A549 (cell line): Measurements from ENCODE around the gene SNTG2. TPM values are rescaled to one million over a fixed set of nuclear protein-coding genes. Genes with fewer than 3 reads are reported as not detected.

Source experiments
- ATAC-seq, 2 experiments: fragments of 200-7000 bp in 1 of 2; fragments of >200 bp in 1 of 2; cut with Nextera tagmentation in 1 of 2; cut with Tn5 transposase in 1 of 2; 3 replicates each; pipeline versions ENCODE4 v1.8.0 to v1.9.1; 2018 to 2020; ENCODE audit warnings: mild to moderate bottlenecking in 1 of 2, moderate library complexity in 1 of 2
- CTCF ChIA-PET: fragments of 300-600 bp; sonication (Branson Sonifier 250); formaldehyde crosslinking; extraction: SDS; loops from one replicate; lab custom pipeline; 2021; ENCODE audit warnings: antibody characterized with exemption, inconsistent platforms; lab: Yijun Ruan, JAX
- POLR2A ChIA-PET: fragments of 350-600 bp; formaldehyde crosslinking; extraction: SDS; loops from one replicate; lab custom pipeline; 2021; ENCODE audit warnings: antibody characterized with exemption, inconsistent platforms; lab: Yijun Ruan, JAX
- DNase-seq, 2 experiments: peaks; one replicate each; pipeline versions ENCODE4 v3.0.0 to v3.0.0-alpha.2; 2011 to 2016; ENCODE audit warnings: low read depth in 1 of 2, low spot score in 1 of 2
- FAIRE-seq: peaks from 2 replicates; lab custom pipeline; 2011; peaks lifted over from hg19 to GRCh38; lab: Jason Lieb, UNC
- H3K27ac ChIP-seq, 2 experiments: fragments of >200 bp; sonication (Bioruptor Twin); formaldehyde crosslinking; 3 replicates each; pipeline ENCODE4 v1.5.1; 2016 to 2017
- H3K4me1 ChIP-seq: fragments of >200 bp; sonication (Bioruptor Twin); formaldehyde crosslinking; 3 replicates; pipeline ENCODE4 v1.6.1; 2016
- H3K4me2 ChIP-seq: fragments of >200 bp; sonication (Bioruptor Twin); formaldehyde crosslinking; 3 replicates; pipeline ENCODE4 v1.6.1; 2016
- H3K4me3 ChIP-seq: fragments of >200 bp; sonication (Bioruptor Twin); formaldehyde crosslinking; 3 replicates; pipeline ENCODE4 v1.5.1; 2016
- H3K9me3 ChIP-seq: fragments of >200 bp; sonication (Bioruptor Twin); formaldehyde crosslinking; 3 replicates; pipeline ENCODE4 v1.6.1; 2016
- BHLHE40 ChIP-seq: IDR thresholded peaks from 2 replicates; pipeline ENCODE4 v1.6.1; 2012; ENCODE audit warnings: low read depth, low read length, inconsistent platforms
- CBX8 ChIP-seq: fragments of 200-600 bp; sonication (generic); IDR thresholded peaks from 2 replicates; pipeline ENCODE4 v1.6.1; 2016
- CEBPB ChIP-seq, 2 experiments: fragments of >200 bp in 1 of 2; sonication (Bioruptor Twin) in 1 of 2; formaldehyde crosslinking in 1 of 2; IDR thresholded peaks; 2 replicates each; pipeline ENCODE4 v1.6.1; 2012 to 2016
- CHD2 ChIP-seq: fragments of 150-350 bp; IDR thresholded peaks from 2 replicates; pipeline ENCODE4 v1.6.1; 2014; ENCODE audit warnings: low read length; ENCODE audit not compliant: partially characterized antibody
- CHD4 ChIP-seq: fragments of 200-600 bp; sonication (generic); IDR thresholded peaks from 2 replicates; pipeline ENCODE4 v1.6.1; 2016; ENCODE audit warnings: antibody characterized with exemption, mild to moderate bottlenecking, borderline replicate concordance
- EHF ChIP-seq: fragments of 250-450 bp; sonication (Bioruptor Pico); IDR thresholded peaks from 2 replicates; pipeline ENCODE4 v1.5.0; 2020; ENCODE audit warnings: mild to moderate bottlenecking
- EHMT2 ChIP-seq: fragments of 200-600 bp; sonication (generic); IDR thresholded peaks from 2 replicates; pipeline ENCODE4 v1.6.1; 2016; ENCODE audit warnings: antibody characterized with exemption, low read depth, mild to moderate bottlenecking, moderate library complexity
- ESRRA ChIP-seq: fragments of 150-350 bp; IDR thresholded peaks from 2 replicates; pipeline ENCODE4 v1.6.1; 2014; ENCODE audit warnings: mild to moderate bottlenecking, low read length, borderline replicate concordance
- FOXS1 ChIP-seq: fragments of 250-450 bp; sonication (Bioruptor Pico); IDR thresholded peaks from 2 replicates; pipeline ENCODE4 v1.5.0; 2020; ENCODE audit warnings: mild to moderate bottlenecking, moderate library complexity
- HEYL ChIP-seq: fragments of 250-450 bp; sonication (Bioruptor Pico); IDR thresholded peaks from 2 replicates; pipeline ENCODE4 v1.8.0; 2021; ENCODE audit warnings: mild to moderate bottlenecking, moderate library complexity
- MAFK ChIP-seq: fragments of 450-650 bp; IDR thresholded peaks from 2 replicates; pipeline ENCODE4 v1.6.1; 2014; ENCODE audit not compliant: partially characterized antibody
- MYC ChIP-seq: IDR thresholded peaks from 2 replicates; pipeline ENCODE4 v1.6.1; 2012; ENCODE audit warnings: mild to moderate bottlenecking, inconsistent platforms, low read length, improper control_type of control experiment, borderline replicate concordance
- NPAS2 ChIP-seq: fragments of 250-450 bp; sonication (Bioruptor Pico); IDR thresholded peaks from 2 replicates; pipeline ENCODE4 v1.8.0; 2022; ENCODE audit warnings: mild to moderate bottlenecking, moderate library complexity, borderline replicate concordance
- NR3C1 ChIP-seq: fragments of >200 bp; sonication (Bioruptor Twin); formaldehyde crosslinking; IDR thresholded peaks from 3 replicates; pipeline ENCODE4 v1.6.1; 2017
- RARB ChIP-seq: fragments of 250-450 bp; sonication (Bioruptor Pico); IDR thresholded peaks from 2 replicates; pipeline ENCODE4 v1.8.0; 2021; ENCODE audit warnings: mild to moderate bottlenecking, moderate library complexity
- RFX5 ChIP-seq: fragments of 450-650 bp; IDR thresholded peaks from 2 replicates; pipeline ENCODE4 v1.7.1; 2014; ENCODE audit warnings: antibody characterized with exemption, mild to moderate bottlenecking, moderate library complexity
- RNF2 ChIP-seq: fragments of 200-600 bp; sonication (generic); IDR thresholded peaks from 2 replicates; pipeline ENCODE4 v1.6.1; 2016; ENCODE audit warnings: low read depth, mild to moderate bottlenecking, antibody characterized with exemption, moderate library complexity, borderline replicate concordance
- TP53 ChIP-seq: fragments of 250-450 bp; sonication (Bioruptor Pico); IDR thresholded peaks from 2 replicates; pipeline ENCODE4 v1.5.0; 2021; ENCODE audit warnings: mild to moderate bottlenecking, moderate library complexity
- WGBS: methylation state at CpG from one replicate; pipeline ENCODE4 v1.1.6; 2017; ENCODE audit errors: missing lambda C conversion rate; 5-methylcytosine and 5-hydroxymethylcytosine counted together
- polyA plus RNA-seq, 4 experiments: library from polyadenylated mRNA; depleted of rRNA in 3 of 4; stranded (reverse); fragments of >200 nt; fragmentation: RNase III in 1 of 4; extraction: RNeasy Plus Mini Kit Qiagen cat#74134 plus additional on column Dnase treatment in 1 of 4; gene quantifications; 2 replicates in 3 of 4; 3 replicates in 1 of 4; pipeline ENCODE4 v1.2.3, GENCODE V29; 2011 to 2017
- TF ChIP-seq, protein P1 (sequence below): fragments of 200-600 bp; sonication (generic); IDR thresholded peaks from 2 replicates; pipeline ENCODE4 v1.6.1; 2016; ENCODE audit warnings: antibody characterized with exemption, mild to moderate bottlenecking, moderate library complexity
- TF ChIP-seq, protein P2 (sequence below): fragments of 250-450 bp; sonication (Bioruptor Pico); IDR thresholded peaks from 2 replicates; pipeline ENCODE4 v1.5.0; 2020; ENCODE audit warnings: low read depth, mild to moderate bottlenecking, moderate library complexity
- TF ChIP-seq, protein P3 (sequence below): fragments of 250-450 bp; sonication (Bioruptor Pico); IDR thresholded peaks from 2 replicates; pipeline ENCODE4 v1.5.0; 2021; ENCODE audit warnings: mild to moderate bottlenecking, moderate library complexity, borderline replicate concordance

SNTG2 gene
- polyA plus RNA-seq, 2 of the 4 experiments (the other 2 are of a cell fraction), result not detected

DNA sequence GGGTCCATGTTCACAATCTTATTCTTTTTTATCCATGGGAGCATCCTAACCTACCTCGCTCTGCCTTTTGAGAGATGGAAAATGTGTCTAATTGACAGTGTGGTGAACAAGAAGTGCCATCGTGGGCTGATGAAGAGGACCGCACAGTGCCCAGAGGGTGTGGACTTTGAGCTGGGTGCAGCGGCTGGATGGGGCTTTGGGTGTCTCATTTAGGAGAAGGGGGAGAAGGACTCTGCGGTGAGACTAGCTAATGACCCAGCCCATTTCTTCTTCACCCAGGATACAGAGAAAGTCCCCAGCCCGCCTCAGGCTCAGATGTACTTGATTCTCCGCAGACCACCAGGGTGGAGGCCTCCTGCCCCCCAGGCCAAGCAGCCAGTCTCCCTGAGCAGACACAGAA lies 33.7 kb upstream of the SNTG2 start:
- no peak for DNase-seq
- no peak overlapping the region for H3K4me3 ChIP-seq
- no peaks in the 10 kb centered on the region for H3K4me1 ChIP-seq
- POLR2A ChIA-PET, result no interaction called here
- no peak for ATAC-seq
- no peaks in the 10 kb centered on the region for H3K9me3 ChIP-seq
- CTCF ChIA-PET, result interaction anchor here (1.2 kb wide), 1 partner anchor 853 kb away, joined by 3 read pairs; no protein-coding TSS in a partner anchor
- no peak for FAIRE-seq
- WGBS, result 37% methylated on average over 7 of the region's 7 CpGs
- no peak overlapping the region for H3K27ac ChIP-seq
- TF ChIP-seq CHD4 (no peak), CEBPB (IDR thresholded peaks at IDR 0.05) (no peak), BHLHE40 (no peak), EHMT2 (no peak), ESRRA (no peak), NR3C1 (no peak), HEYL (CRISPR knock-in tag) (no peak), FOXS1 (CRISPR knock-in tag) (no peak), EHF (CRISPR knock-in tag) (no peak), TP53 (CRISPR knock-in tag) (no peak), CHD2 (no peak), MAFK (no peak), NPAS2 (no peak), RNF2 (no peak), RARB (CRISPR knock-in tag) (no peak), CBX8 (no peak)
- TF ChIP-seq, protein P1, sequence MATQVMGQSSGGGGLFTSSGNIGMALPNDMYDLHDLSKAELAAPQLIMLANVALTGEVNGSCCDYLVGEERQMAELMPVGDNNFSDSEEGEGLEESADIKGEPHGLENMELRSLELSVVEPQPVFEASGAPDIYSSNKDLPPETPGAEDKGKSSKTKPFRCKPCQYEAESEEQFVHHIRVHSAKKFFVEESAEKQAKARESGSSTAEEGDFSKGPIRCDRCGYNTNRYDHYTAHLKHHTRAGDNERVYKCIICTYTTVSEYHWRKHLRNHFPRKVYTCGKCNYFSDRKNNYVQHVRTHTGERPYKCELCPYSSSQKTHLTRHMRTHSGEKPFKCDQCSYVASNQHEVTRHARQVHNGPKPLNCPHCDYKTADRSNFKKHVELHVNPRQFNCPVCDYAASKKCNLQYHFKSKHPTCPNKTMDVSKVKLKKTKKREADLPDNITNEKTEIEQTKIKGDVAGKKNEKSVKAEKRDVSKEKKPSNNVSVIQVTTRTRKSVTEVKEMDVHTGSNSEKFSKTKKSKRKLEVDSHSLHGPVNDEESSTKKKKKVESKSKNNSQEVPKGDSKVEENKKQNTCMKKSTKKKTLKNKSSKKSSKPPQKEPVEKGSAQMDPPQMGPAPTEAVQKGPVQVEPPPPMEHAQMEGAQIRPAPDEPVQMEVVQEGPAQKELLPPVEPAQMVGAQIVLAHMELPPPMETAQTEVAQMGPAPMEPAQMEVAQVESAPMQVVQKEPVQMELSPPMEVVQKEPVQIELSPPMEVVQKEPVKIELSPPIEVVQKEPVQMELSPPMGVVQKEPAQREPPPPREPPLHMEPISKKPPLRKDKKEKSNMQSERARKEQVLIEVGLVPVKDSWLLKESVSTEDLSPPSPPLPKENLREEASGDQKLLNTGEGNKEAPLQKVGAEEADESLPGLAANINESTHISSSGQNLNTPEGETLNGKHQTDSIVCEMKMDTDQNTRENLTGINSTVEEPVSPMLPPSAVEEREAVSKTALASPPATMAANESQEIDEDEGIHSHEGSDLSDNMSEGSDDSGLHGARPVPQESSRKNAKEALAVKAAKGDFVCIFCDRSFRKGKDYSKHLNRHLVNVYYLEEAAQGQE, result no peak
- TF ChIP-seq, protein P2, sequence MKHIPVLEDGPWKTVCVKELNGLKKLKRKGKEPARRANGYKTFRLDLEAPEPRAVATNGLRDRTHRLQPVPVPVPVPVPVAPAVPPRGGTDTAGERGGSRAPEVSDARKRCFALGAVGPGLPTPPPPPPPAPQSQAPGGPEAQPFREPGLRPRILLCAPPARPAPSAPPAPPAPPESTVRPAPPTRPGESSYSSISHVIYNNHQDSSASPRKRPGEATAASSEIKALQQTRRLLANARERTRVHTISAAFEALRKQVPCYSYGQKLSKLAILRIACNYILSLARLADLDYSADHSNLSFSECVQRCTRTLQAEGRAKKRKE (CRISPR knock-in tag), result no peak
- TF ChIP-seq, protein P3, sequence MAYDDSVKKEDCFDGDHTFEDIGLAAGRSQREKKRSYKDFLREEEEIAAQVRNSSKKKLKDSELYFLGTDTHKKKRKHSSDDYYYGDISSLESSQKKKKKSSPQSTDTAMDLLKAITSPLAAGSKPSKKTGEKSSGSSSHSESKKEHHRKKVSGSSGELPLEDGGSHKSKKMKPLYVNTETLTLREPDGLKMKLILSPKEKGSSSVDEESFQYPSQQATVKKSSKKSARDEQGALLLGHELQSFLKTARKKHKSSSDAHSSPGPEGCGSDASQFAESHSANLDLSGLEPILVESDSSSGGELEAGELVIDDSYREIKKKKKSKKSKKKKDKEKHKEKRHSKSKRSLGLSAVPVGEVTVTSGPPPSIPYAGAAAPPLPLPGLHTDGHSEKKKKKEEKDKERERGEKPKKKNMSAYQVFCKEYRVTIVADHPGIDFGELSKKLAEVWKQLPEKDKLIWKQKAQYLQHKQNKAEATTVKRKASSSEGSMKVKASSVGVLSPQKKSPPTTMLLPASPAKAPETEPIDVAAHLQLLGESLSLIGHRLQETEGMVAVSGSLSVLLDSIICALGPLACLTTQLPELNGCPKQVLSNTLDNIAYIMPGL (CRISPR knock-in tag), result no peak
- H3K4me2 ChIP-seq, result no peak overlapping the region

DNA sequence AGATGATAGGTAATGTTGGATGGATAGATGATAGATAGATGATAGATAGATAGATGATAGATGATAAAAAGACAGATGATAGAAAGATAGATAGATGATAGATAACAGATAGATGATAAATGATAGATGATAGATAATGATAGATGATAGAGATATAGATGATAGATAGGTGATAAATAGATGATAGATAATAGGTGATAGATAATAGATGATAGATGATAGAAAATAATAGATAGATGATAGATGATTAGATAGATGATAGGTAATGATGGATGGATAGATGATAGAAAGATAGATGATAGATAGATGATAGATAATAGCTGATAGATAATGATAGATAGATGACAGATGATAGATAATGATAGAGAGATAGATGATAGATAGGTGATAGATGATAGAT lies 31.0 kb upstream of the SNTG2 start:
- FAIRE-seq, result no peak

More for the DNA sequence above, 31.0 kb upstream of the SNTG2 start:
- H3K4me2 ChIP-seq, result no peak overlapping the region
- H3K27ac ChIP-seq, result no peak overlapping the region
- TF ChIP-seq RFX5 (no peak), MYC (no peak)
- DNase-seq (no peak), ATAC-seq (no peak)
- ChIA-PET CTCF (no interaction called here), POLR2A (no interaction called here)
- no peaks in the 10 kb centered on the region for H3K9me3 ChIP-seq
- H3K4me3 ChIP-seq, result no peak overlapping the region
- H3K4me1 ChIP-seq, result no peaks in the 10 kb centered on the region
